ENCODE measurements around the gene LRRC75B.
A peak's percentile ranks its signal among the peaks of the same experiment; 100 is the strongest.
"Not testable (repeated sequence)": the region's sequence is repeated elsewhere in the genome, so short reads cannot be mapped to it uniquely, and the experiment has no call there.

The LRRC75B gene

GRCh38 chr22:24606340-24606739 is 13.5 kb upstream of the LRRC75B start:
- H3K4me3 ChIP-seq (ENCODE audit: low read length); DNase-seq (ENCODE audit: low read depth): not testable (repeated sequence)

DNA sequence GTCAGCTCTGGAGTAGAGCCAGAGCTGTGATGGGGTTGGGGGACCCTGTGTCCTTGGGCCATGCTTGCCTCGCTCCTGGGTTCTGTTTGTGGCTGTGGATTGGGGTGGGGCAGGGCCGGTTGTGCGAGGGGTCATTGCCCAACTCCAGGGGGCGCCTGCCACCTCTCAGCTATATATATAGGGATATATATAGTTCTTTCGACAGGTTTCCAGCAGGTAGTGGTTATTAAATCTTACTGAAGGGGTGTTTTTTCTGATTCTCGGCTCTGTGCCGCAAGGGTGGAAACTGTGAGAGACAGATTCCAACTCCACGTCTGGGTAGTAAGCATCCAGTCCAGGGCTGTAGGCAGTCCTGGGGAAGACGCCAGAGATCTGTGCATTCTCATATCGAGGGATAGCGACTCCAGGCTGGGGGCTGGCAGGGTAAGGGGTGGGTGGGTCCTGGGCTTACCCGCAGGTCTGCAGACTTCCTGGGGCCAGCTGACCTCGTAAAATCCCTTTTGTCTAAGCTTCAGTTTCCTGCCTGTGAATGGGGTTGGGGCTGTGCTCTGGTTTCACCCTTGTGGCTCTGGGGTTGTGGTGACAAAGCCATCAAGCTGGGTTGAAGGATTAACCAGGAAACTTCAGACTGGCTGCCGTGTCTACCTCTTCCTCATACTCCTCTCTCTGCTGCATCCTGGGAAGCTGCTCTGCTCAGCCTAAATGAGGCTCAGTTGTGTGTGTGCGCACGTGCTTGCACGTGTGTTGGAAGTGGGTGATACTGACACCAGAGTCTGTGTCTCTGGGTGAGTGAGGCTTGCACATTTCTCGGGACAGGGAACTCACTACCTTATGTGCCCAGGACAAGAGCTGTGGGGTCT is 11.1 kb upstream of the LRRC75B start:
- not testable (repeated sequence) for DNase-seq (ENCODE audit: low read depth); H3K4me3 ChIP-seq (ENCODE audit: low read length)

DNA sequence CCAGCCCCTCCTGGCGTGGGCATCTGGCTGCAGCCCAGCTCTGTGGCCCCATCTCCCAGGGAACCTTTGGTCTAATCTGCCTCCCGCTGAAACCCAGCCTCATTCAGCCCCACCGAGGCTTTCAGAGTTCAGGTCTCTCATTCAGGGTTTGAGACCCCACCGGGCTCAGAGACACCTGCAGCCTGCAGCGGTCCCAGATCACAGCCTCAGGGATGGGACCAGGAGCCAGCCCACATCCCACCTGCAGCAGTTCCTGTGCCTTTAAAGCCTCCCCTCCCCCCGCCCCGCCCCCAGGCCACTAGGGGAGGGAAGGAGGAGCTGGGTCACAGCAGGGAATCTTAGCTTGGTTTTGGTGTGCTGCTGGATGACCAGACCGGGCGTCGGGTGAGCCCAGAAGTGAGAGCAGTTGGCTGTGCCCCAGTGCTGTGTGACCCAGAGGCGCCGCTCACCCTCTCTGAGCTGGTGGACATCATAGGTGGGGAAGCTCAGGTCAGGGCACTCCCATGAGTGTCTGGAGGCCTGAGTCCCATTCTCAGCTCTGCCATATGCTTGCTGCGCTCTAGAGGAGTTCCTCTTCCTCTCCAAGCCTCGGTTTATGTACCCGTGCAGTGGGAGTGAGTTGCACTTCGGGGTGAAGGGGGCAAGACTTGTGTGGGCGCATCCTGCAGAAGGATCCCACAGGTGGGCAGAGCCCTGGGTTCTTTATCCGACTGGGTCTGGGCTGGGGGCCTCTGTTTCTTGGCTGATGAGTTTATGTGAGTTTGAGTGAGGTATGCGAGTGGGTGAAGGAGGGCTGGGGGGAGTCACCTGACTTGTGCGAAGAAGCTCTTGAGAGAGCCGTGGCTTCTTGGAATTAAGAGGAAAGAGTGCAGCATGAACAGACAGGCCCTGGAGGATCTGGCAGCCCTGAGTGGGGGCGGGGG is 10.2 kb upstream of the LRRC75B start, which contains the start of gene GGT1:
GGT1 (plus strand) TSS at position 347 of the 923 bp plus-strand sequence. CDS start 7,889 bp downstream, outside the sequence.
- DNase-seq (ENCODE audit: low read depth), result not testable (repeated sequence)
- peak within 1 kb of the TSS; percentile 18 for H3K4me3 ChIP-seq (ENCODE audit: low read length)

- H3K4me3 ChIP-seq (ENCODE audit: low read length); DNase-seq (ENCODE audit: low read depth): not testable (repeated sequence)
Measured at GRCh38 chr22:24602105-24602749, 9.4 kb upstream of the LRRC75B start.

- H3K4me3 ChIP-seq (ENCODE audit: low read length), result no peak overlapping the region
- no peak for DNase-seq (ENCODE audit: low read depth)
- TF ChIP-seq, protein P1, sequence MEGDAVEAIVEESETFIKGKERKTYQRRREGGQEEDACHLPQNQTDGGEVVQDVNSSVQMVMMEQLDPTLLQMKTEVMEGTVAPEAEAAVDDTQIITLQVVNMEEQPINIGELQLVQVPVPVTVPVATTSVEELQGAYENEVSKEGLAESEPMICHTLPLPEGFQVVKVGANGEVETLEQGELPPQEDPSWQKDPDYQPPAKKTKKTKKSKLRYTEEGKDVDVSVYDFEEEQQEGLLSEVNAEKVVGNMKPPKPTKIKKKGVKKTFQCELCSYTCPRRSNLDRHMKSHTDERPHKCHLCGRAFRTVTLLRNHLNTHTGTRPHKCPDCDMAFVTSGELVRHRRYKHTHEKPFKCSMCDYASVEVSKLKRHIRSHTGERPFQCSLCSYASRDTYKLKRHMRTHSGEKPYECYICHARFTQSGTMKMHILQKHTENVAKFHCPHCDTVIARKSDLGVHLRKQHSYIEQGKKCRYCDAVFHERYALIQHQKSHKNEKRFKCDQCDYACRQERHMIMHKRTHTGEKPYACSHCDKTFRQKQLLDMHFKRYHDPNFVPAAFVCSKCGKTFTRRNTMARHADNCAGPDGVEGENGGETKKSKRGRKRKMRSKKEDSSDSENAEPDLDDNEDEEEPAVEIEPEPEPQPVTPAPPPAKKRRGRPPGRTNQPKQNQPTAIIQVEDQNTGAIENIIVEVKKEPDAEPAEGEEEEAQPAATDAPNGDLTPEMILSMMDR (IDR thresholded peaks at IDR 0.05; ENCODE audit: insufficient read depth, low read depth, low read length, missing control alignments), result no peak
Measured at GRCh38 chr22:24601217-24602104, 8.6 kb upstream of the LRRC75B start.

DNA sequence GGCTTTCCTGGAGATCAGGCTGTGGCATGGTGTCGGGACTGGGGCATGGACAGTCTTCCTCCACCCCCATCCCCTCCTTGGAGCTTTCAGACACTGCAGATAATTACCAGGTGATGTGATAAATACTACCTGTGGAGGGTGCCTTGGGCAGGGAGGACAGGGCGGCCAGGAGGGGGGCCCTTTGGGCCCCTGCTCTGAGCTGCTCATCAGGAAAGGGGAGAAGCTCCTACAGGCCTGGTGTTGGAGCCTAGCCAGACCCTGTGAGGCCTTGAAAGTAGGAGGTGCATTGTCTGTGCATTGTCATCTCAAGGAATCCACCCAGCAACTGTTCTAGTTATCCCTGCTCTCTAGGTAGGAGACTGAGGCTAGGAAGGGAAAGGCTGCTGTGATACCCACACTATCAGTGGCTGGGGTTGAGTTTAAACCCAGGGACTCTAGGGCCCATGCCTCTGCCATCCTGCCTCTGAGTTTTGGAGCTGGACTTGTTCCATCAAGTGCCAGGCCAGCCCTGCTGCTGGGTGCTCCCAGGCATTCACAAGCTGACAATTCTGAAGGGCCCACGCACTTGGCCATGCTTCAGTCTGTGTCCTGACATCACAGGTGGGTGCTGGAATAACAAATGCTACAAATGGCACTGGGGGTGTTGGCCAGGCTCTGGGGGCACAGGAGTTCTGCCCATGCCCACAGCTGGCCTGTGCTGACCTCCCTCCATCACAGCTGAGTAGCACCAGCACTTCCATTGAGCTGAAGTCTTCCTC is 7.3 kb upstream of the LRRC75B start:
- DNase-seq (ENCODE audit: low read depth), result peak; percentile 45
- H3K4me3 ChIP-seq (ENCODE audit: low read length), result not testable (repeated sequence)

GRCh38 chr22:24599514-24599913 is 6.6 kb upstream of the LRRC75B start:
- TF ChIP-seq, protein P1 (IDR thresholded peaks at IDR 0.05; ENCODE audit: insufficient read depth, low read depth, low read length, missing control alignments), result peak; percentile 27
- no peak overlapping the region for H3K4me3 ChIP-seq (ENCODE audit: low read length)
- peak; percentile 58 for DNase-seq (ENCODE audit: low read depth)

DNA sequence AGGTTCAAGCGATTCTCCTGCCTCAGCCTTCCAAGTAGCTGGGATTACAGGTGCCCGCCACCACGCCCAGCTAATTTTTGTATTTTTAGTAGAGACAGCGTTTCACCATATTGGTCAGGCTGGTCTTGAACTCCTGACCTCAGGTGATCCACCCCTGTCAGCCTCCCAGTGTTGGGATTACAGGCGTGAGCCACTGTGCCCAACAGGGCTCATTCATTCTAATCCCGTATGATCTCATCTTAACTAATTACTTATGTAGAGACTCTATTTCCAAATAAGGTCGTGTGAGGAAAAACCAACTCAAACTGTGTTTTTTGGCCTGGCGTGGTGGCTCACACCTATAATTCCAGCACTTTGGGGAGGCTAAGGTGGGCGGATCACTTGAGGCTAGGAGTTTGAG is 4.2 kb upstream of the LRRC75B start:
- not testable (repeated sequence) for DNase-seq (ENCODE audit: low read depth); H3K4me3 ChIP-seq (ENCODE audit: low read length)

DNA sequence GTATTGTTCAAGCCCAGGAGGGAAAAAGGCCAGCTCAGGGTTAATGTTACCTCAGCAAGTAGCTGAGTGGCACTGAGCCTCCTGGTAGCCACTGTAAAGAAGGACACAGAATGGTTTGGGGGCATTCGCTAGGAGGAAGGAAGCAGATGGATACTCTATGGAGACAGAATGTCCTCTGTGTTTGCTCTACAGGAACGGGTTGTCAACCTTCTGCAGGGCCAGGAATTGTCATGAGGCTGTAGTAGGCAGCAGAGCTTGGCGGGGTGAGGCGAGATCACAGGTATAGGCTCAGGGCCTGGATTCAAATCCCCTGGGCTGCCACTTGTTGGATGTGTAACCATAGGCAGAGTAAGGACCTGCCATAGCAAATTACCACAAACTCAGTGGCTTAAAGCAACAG is 3.0 kb upstream of the LRRC75B start:
- DNase-seq (ENCODE audit: low read depth), result no peak
- no peak overlapping the region for H3K4me3 ChIP-seq (ENCODE audit: low read length)
- TF ChIP-seq, protein P1 (IDR thresholded peaks at IDR 0.05; ENCODE audit: insufficient read depth, low read depth, low read length, missing control alignments), result no peak
